Kidney (tissue), 14 donors: ENCODE measurements around the gene PSMD11. TPM values are rescaled to one million over a fixed set of nuclear protein-coding genes. Genes with fewer than 3 reads are reported as not detected.
A peak's percentile ranks its signal among the peaks of the same experiment; 100 is the strongest.

Source experiments
- DNase-seq, 5 donors: peaks; one replicate each; pipeline ENCODE4 v3.0.0-alpha.2; 2013 to 2020
- FAIRE-seq: peaks from 2 replicates; lab custom pipeline; 2012; peaks lifted over from hg19 to GRCh38; lab: Jason Lieb, UNC
- H3K27ac ChIP-seq, 2 donors: one replicate each; pipeline ENCODE4 v1.7.0; 2013; ENCODE audit warnings: low read depth in 2 of 2, low read length in 2 of 2, inconsistent platforms in 1 of 2
- H3K27me3 ChIP-seq: one replicate; pipeline ENCODE4 v1.7.1; 2013; ENCODE audit warnings: low read length, inconsistent platforms; ENCODE audit not compliant: control insufficient read depth, insufficient read depth
- H3K36me3 ChIP-seq, 3 donors: one replicate each; pipeline versions ENCODE4 v1.7.0 to v1.7.1; 2013; ENCODE audit warnings: low read length in 3 of 3, control low read depth in 1 of 3, inconsistent platforms in 1 of 3; ENCODE audit not compliant: insufficient read depth in 3 of 3, control insufficient read depth in 2 of 3
- H3K4me1 ChIP-seq, 3 donors: one replicate each; pipeline versions ENCODE4 v1.7.0 to v1.7.1; 2013; ENCODE audit warnings: low read length in 3 of 3, inconsistent platforms in 1 of 3, low read depth in 1 of 3; ENCODE audit not compliant: control insufficient read depth in 2 of 3, insufficient read depth in 2 of 3
- H3K4me3 ChIP-seq, 3 donors: one replicate each; pipeline versions ENCODE4 v1.7.0 to v1.8.1; 2013; ENCODE audit warnings: low read length in 3 of 3, control low read depth in 1 of 3, inconsistent platforms in 1 of 3
- H3K9ac ChIP-seq, 3 donors: one replicate each; pipeline versions ENCODE4 v1.7.0 to v1.7.1; 2013; ENCODE audit warnings: low read length in 3 of 3, control low read depth in 1 of 3, inconsistent platforms in 1 of 3
- H3K9me3 ChIP-seq, 3 donors: one replicate each; pipeline versions ENCODE4 v1.7.0 to v1.7.1; 2013; ENCODE audit warnings: low read length in 3 of 3, control low read depth in 1 of 3, inconsistent platforms in 1 of 3; ENCODE audit not compliant: control insufficient read depth in 2 of 3, insufficient read depth in 1 of 3
- intact Hi-C: fragments of 100-400 bp; cut with DNase I; formaldehyde crosslinking; loops from one replicate; pipeline ENCODE4 v1.11.1; 2022
- polyA plus RNA-seq: library from polyadenylated mRNA; stranded (reverse); fragments of 350-450 nt; fragmentation: Illumina TruSeq; extraction: RNeasy Lipid Tissue Mini Kit (QIAGEN cat#74804); gene quantifications from one replicate; pipeline ENCODE4 v1.2.3, GENCODE V29; 2014; ENCODE audit warnings: low read depth, low replicate concordance; ENCODE audit not compliant: insufficient read depth
- total RNA-seq: library from RNA; stranded (reverse); fragmentation: NEBNext Ultra II Directional; extraction: Animal tissue kit (Norgen Biotek cat#: 25700); gene quantifications from one replicate; pipeline ENCODE4 v1.2.1, GENCODE V29; 2021
- TF ChIP-seq, protein P1 (sequence below): IDR thresholded peaks from 3 replicates; pipeline ENCODE4 v1.5.1; 2012; ENCODE audit warnings: mild to moderate bottlenecking, moderate library complexity, borderline replicate concordance; ENCODE audit not compliant: insufficient read depth; ENCODE audit errors: extremely low read depth
- donor health status: control.
- donor health status: control.
- donor health status: control.
- donor health status: control.
- donor health status: control.
- donor health status: DM: yes; HTN: yes; CAD: no.
- donor health status: Normal renal cell carcinoma (clear cell type).

Gene PSMD11
- total and polyA plus RNA-seq, 2 donors from 2014 or later, result 65.1 to 67.5 TPM

DNA sequence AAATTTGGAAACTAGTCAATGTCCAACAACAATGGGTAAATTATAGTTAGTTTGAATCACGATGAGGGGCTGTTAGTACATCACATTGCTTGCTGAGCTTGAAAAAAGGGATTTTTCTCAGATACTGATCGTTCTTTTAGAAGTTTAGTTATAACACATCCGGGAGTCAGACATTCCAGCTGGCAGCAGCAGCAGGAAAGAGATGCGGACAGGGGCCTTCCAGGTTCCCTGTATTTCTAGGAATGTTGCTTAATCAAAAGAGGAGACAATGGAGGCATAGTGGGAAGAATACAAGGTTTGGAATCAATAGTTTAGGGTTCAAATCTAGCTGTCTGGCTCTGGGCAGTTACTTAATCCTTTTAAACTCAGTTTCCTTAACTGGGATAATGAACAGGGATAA is 70.3 kb downstream of the PSMD11 start:
- H3K9ac ChIP-seq, result no peak overlapping the region
- no peaks in the 10 kb centered on the region for H3K9me3 ChIP-seq
- FAIRE-seq, result no peak
- no peaks in the 10 kb centered on the region for H3K36me3 ChIP-seq
- DNase-seq, result no peak
- H3K4me3 ChIP-seq, result no peak overlapping the region
- TF ChIP-seq, protein P1, sequence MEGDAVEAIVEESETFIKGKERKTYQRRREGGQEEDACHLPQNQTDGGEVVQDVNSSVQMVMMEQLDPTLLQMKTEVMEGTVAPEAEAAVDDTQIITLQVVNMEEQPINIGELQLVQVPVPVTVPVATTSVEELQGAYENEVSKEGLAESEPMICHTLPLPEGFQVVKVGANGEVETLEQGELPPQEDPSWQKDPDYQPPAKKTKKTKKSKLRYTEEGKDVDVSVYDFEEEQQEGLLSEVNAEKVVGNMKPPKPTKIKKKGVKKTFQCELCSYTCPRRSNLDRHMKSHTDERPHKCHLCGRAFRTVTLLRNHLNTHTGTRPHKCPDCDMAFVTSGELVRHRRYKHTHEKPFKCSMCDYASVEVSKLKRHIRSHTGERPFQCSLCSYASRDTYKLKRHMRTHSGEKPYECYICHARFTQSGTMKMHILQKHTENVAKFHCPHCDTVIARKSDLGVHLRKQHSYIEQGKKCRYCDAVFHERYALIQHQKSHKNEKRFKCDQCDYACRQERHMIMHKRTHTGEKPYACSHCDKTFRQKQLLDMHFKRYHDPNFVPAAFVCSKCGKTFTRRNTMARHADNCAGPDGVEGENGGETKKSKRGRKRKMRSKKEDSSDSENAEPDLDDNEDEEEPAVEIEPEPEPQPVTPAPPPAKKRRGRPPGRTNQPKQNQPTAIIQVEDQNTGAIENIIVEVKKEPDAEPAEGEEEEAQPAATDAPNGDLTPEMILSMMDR, result no peak
- H3K27ac ChIP-seq, result no peak overlapping the region
- H3K27me3 ChIP-seq, result no peaks in the 10 kb centered on the region
- H3K4me1 ChIP-seq, result peaks cover 0 to 10% (median 8%) of the 10 kb centered on the region in 3 donors
- intact Hi-C loops, result no loop called here

DNA sequence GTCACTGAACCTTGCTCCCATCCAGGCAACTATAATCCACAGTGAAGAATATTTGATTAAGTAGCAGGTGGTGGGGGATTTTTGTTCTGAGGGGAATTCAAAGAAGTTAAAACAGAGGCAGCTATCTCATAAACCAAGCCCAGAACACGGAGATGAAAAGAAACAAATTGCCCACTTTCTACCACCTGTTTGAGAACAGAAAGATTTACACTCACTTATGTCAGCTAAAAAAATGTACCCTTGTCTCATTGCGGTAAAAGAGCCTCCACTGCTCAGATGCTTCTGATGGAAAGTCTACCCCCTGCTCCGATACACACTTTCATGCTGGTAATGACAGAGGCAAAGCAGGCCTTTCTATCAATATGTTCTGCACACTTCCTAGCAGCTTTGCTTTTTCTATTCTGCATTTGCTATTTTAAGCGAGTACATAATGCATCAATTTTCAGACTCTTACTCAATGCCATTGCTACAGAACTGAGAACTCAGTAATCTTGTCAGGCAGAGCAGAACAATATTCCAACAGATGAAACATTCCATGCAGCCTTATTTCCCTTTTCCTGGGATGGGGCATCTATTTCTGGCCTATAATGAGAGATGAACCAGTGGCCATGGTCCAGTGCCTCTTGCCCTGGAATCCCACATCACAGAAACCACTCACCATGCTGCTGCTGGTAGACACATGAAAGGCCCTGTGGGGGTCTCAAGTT is 71.5 kb downstream of the PSMD11 start:
- peaks cover 0 to 18% (median 8%) of the 10 kb centered on the region in 3 donors for H3K4me1 ChIP-seq
- no peaks in the 10 kb centered on the region for H3K27me3 ChIP-seq
- TF ChIP-seq, protein P1, result no peak
- no peak overlapping the region for H3K4me3 ChIP-seq
- DNase-seq, result peak in 1 of 5 donors; percentile 15
- H3K9me3 ChIP-seq, result no peaks in the 10 kb centered on the region
- no peaks in the 10 kb centered on the region for H3K36me3 ChIP-seq
- intact Hi-C loops, result no loop called here
- H3K9ac ChIP-seq, result no peak overlapping the region
- no peak overlapping the region for H3K27ac ChIP-seq
- FAIRE-seq, result no peak

DNA sequence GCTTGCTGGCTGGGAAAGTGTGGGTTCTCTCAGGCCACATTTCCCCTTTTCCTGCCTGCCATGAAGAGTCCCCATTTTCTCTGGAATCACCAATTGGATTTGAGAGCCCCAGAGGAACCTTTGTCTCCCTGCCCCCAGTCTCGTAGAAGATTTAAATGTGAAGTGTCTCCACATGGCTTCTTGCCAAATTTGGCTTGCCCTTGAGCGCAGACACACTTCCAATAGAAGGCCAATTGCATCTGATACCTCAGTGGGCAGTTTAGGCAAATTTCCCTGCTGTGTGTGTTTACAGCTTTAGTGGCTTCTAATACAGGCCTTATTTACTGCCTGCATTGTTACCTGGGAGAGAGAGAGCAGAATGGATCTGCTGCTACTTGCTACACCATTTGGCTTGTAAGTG is 72.1 kb downstream of the PSMD11 start:
- no peaks in the 10 kb centered on the region for H3K36me3 ChIP-seq
- no peak overlapping the region for H3K27ac ChIP-seq
- FAIRE-seq, result no peak
- no peak overlapping the region for H3K9ac ChIP-seq
- TF ChIP-seq, protein P1, result no peak
- intact Hi-C loops, result no loop called here
- H3K27me3 ChIP-seq, result no peaks in the 10 kb centered on the region
- H3K9me3 ChIP-seq, result no peaks in the 10 kb centered on the region
- no peak overlapping the region for H3K4me3 ChIP-seq
- peaks cover 0 to 18% (median 8%) of the 10 kb centered on the region in 3 donors for H3K4me1 ChIP-seq
- no peak for DNase-seq
